Stimulated activated CD8-positive, alpha-beta memory T cell treated with anti-CD3 and anti-CD28 coated beads, Interleukin-2, amount 100 ng/mL, for 48 hours (primary cell): Measurements from ENCODE around the gene TNNI2.

Source experiments
- DNase-seq, 2 donors: peaks; one replicate each; pipeline ENCODE4 v3.0.0-alpha.2; 2020; ENCODE audit warnings: low read depth in 2 of 2

TNNI2 gene

DNA sequence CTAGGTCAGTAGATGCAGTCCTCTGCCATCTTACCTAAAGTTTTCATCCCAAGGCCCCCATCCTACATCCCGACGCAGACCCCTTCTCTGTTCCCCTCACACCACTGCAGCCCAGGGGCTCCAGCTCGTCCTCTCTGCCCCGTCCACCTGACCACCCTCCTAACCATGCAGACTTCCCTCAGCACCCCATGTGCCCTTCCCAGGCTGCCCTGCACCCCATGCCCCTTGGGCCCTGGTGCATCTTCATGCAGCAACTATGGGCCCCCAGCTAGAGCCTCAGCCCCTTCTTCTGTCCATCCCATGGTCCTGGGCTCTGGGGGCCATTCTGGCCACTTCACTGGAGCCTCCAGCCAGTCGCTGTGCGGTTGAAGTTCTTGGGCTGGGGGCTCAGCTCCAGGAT, 50.0 kb downstream of the TNNI2 start:
- no peak for DNase-seq

DNA sequence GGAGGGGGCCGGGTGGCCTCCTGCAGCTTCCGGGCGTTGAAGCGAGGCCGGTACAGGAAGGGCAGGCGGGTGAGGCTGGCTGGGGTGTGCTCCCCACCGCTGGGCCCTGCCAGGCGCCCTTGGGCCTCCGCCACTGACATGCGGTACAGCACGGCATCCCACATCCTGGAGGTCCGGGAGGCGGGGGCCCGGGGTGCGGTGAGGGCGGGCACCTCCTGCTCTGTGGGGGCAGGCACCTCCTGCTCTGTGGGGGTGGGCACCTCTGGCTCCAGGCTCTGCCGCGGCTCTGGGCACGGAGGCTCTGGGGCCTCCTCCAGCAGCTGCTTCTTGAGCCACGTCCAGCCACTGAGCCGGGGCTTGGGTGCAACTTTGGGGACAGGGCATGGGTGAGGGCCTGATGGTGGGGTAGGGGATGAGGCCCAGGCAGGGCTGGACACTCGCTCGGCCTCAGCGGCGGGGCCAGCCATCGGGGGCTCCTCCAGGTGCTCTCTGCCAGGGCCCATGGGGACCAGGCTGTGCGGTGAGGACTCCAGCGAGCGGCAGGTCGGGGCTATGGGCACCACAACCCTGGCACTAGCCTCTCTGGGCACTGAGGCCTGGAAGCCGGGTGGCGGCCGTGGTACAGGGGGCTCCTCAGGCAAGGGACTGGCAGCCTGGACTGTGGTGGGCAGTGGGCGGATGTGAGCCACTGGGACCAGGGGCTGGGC, 50.6 kb downstream of the TNNI2 start:
- peak; percentile 57 to 61 for DNase-seq

DNA sequence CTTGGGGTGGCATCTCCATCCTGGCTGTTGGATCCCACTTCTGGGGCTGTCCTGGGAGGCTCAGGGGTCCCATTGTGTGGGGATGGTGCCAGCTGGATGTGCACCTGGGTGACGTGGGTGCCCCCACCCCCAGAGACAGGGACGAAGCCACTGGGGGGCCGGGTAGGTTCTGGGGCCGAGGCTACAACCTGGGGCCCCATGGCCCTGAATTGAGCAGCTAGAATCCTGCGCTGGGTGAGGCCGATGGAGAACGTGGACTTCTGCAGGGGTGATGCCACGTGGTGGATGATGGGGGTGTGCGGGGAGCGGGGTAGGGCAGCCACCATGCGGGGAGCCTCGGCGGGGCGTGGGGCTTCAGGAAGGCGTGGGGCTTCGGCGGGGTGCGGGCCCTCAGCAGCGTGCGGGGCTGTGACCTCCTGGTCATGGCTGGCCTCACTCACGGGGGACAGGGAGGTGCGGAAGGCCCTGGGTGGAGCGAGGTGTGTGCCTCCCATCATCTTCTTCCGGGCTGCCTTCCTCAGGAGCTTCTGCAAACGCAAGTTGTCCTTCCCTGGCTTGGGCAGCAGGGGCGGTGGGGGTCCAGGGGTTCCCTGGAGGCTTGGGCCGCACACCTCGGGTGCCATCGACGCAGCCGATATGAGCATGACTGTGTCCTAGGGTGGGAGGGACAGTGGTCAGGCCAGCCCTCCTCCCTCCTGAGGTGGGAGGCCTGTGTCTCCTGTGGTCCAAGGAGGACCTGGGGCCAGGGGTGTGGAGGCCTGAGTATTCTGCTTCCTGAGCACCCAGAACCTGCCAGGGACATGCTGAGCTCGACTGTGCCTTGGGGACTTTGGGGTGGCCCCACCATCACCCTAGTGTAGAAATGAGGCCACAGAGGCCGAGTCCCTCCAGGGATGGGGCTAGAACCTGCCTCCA, 51.4 kb downstream of the TNNI2 start:
- no peak for DNase-seq
